Measurements from ENCODE around the gene AP2A2. TPM values are rescaled to one million over a fixed set of nuclear protein-coding genes. Genes with fewer than 3 reads are reported as not detected.
A peak's percentile ranks its signal among the peaks of the same experiment; 100 is the strongest.
"Not testable (repeated sequence)": the region's sequence is repeated elsewhere in the genome, so short reads cannot be mapped to it uniquely, and the experiment has no call there.

Gene AP2A2
- total RNA-seq, 1 experiment from 2014 or later = 55.5 TPM

DNA sequence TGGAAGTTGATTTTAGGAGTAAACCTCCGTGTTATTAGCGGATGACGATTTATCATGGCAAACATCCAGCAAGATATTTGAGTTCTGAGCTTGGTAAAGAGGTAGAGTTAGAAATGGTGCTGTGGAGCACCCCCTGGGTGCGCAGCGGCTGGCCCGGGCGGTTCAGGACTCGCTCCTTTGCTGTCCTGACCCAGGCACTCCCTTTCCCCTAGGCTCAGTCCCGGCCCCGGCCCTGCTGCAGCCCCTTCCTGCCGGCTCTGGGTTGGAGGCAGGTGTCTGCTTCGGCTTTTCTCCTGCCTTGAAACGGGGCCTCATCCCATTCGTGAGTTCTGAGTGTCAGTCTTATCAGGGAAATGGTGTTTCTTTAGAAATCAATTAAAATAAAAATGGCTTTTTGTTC, 33.4 kb downstream of the AP2A2 start:
- Histone ChIP-seq H3K79me2 (ENCODE audit: insufficient read depth, low read length) (peaks cover 54% of the 10 kb centered on the region), H3K9me3 (ENCODE audit: control insufficient read depth in 1 of 2, insufficient read depth in 1 of 2, low read depth in 1 of 2, low read length in 2 of 2) (peaks cover 0 to 4% of the 10 kb centered on the region in 2 experiments; a peak in 1 of 4 replicates), H4K20me1 (ENCODE audit: insufficient read depth) (peaks cover 6% of the 10 kb centered on the region; the same call in 1 of the 2 replicates), H2AFZ (ENCODE audit: low read depth, low read length, poor library complexity, severe bottlenecking) (no peak overlapping the region), H3K9me2 (ENCODE audit: insufficient read depth) (no peaks in the 10 kb centered on the region), H3K27me3 (ENCODE audit: insufficient read depth, low read length) (no peaks in the 10 kb centered on the region), H3K9ac (ENCODE audit: low read length) (no peak overlapping the region), H3K36me3 (ENCODE audit: control insufficient read depth in 1 of 2, insufficient read depth in 2 of 2, low read length in 2 of 2) (peaks cover 6 to 13% of the 10 kb centered on the region in 2 experiments; a peak in 3 of 4 replicates), H3K27ac (ENCODE audit: low read depth, low read length) (no peak overlapping the region), H3K4me3 (replicated peaks in 1 of 2; ENCODE audit: low read depth in 1 of 2, low read length in 2 of 2) (no peak overlapping the region), H3K4me1 (ENCODE audit: control insufficient read depth in 1 of 2, insufficient read depth in 2 of 2, low read length in 2 of 2) (no peaks in the 10 kb centered on the region), H3K4me2 (ENCODE audit: low read length) (no peak overlapping the region)
- no peak for TF ChIP-seq EGR1 (IDR thresholded peaks at IDR 0.05; ENCODE audit: low read depth)
- TF ChIP-seq ATF3 (IDR thresholded peaks at IDR 0.05) = no peak
- no peak for TF ChIP-seq EZH2phosphoT487 (IDR thresholded peaks at IDR 0.05; ENCODE audit: borderline replicate concordance)
- no peak for TF ChIP-seq TCF7L2 (IDR thresholded peaks at IDR 0.05; ENCODE audit: borderline replicate concordance, extremely low read depth, insufficient read depth, insufficient read length)
- TF ChIP-seq SP1 (IDR thresholded peaks at IDR 0.05; ENCODE audit: low read depth) = no peak
- TF ChIP-seq CBX3 (IDR thresholded peaks at IDR 0.05; ENCODE audit: low read depth) = no peak
- no peak for TF ChIP-seq ELF1 (IDR thresholded peaks at IDR 0.05; ENCODE audit: borderline replicate concordance, low read depth)
- TF ChIP-seq CTCF (IDR thresholded peaks at IDR 0.05 in 2 of 3, conservative IDR thresholded peaks at IDR 0.05 in 1 of 3; ENCODE audit: borderline replicate concordance in 1 of 3, insufficient read depth in 1 of 3, low read depth in 2 of 3, low read length in 2 of 3) = no peak
- no TSS peak for BruUV-seq (replicated peaks)
- intact Hi-C loops (cut with micrococcal nuclease) = no loop called here
- POLR2A ChIA-PET = no interaction called here
- RAD21 ChIA-PET (ENCODE audit: low non-redundant PET in 1 of 2, low total read pairs in 2 of 2, uncharacterized antibody in 2 of 2, unreplicated experiment in 2 of 2) = no interaction called here
- CTCF ChIA-PET = no interaction called here
- no peak for DNase-seq (ENCODE audit: low read depth, low spot score)
- ATAC-seq = no peak

GRCh38 chr11:959608-960007, 33.9 kb downstream of the AP2A2 start:
- Histone ChIP-seq H3K9ac (ENCODE audit: low read length) (no peak overlapping the region), H3K27ac (ENCODE audit: low read depth, low read length) (no peak overlapping the region), H4K20me1 (ENCODE audit: insufficient read depth) (peaks cover 6% of the 10 kb centered on the region; the same call in 1 of the 2 replicates), H3K4me3 (replicated peaks in 1 of 2; ENCODE audit: low read depth in 1 of 2, low read length in 2 of 2) (no peak overlapping the region), H3K79me2 (ENCODE audit: insufficient read depth, low read length) (peaks cover 48% of the 10 kb centered on the region), H3K36me3 (ENCODE audit: control insufficient read depth in 1 of 2, insufficient read depth in 2 of 2, low read length in 2 of 2) (peaks cover 6 to 15% of the 10 kb centered on the region in 2 experiments; a peak in 3 of 4 replicates), H3K9me3 (ENCODE audit: control insufficient read depth in 1 of 2, insufficient read depth in 1 of 2, low read depth in 1 of 2, low read length in 2 of 2) (peaks cover 3 to 5% of the 10 kb centered on the region in 2 experiments; a peak in 1 of 4 replicates), H3K9me2 (ENCODE audit: insufficient read depth) (no peaks in the 10 kb centered on the region), H3K4me2 (ENCODE audit: low read length) (no peak overlapping the region), H3K4me1 (ENCODE audit: control insufficient read depth in 1 of 2, insufficient read depth in 2 of 2, low read length in 2 of 2) (no peaks in the 10 kb centered on the region), H2AFZ (ENCODE audit: low read depth, low read length, poor library complexity, severe bottlenecking) (no peak overlapping the region), H3K27me3 (ENCODE audit: insufficient read depth, low read length) (no peaks in the 10 kb centered on the region)
- ATAC-seq = no peak
- POLR2A ChIA-PET = no interaction called here
- intact Hi-C loops (cut with micrococcal nuclease) = no loop called here
- CTCF ChIA-PET = no interaction called here
- TF ChIP-seq CEBPB (IDR thresholded peaks at IDR 0.05; ENCODE audit: low read depth) = no peak
- no peak for TF ChIP-seq ATF3 (IDR thresholded peaks at IDR 0.05)
- no peak for DNase-seq (ENCODE audit: low read depth, low spot score)
- RAD21 ChIA-PET (ENCODE audit: low non-redundant PET in 1 of 2, low total read pairs in 2 of 2, uncharacterized antibody in 2 of 2, unreplicated experiment in 2 of 2) = no interaction called here
- TSS peak; percentile 41 for BruUV-seq (replicated peaks)

DNA sequence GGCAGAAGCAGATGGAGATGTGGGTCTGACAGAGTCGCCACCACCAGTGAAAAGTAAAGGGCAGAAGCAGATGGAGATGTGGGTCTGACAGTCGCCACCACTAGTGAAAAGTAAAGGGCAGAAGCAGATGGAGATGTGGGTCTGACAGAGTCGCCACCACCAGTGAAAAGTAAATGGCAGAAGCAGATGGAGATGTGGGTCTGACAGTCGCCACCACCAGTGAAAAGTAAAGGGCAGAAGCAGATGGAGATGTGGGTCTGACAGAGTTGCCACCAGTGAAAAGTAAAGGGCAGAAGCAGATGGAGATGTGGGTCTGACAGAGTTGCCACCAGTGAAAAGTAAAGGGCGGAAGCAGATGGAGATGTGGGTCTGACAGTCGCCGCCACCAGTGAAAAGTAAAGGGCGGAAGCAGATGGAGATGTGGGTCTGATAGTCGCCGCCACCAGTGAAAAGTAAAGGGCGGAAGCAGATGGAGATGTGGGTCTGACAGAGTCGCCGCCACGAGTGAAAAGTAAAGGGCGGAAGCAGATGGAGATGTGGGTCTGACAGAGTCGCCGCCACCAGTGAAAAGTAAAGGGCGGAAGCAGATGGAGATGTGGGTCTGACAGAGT, 35.7 kb downstream of the AP2A2 start:
- H3K4me1 ChIP-seq (ENCODE audit: control insufficient read depth in 1 of 2, insufficient read depth in 2 of 2, low read length in 2 of 2); H2AFZ ChIP-seq (ENCODE audit: low read depth, low read length, poor library complexity, severe bottlenecking); H3K9ac ChIP-seq (ENCODE audit: low read length); H4K20me1 ChIP-seq (ENCODE audit: insufficient read depth); POLR2A ChIA-PET; H3K27me3 ChIP-seq (ENCODE audit: insufficient read depth, low read length); H3K9me2 ChIP-seq (ENCODE audit: insufficient read depth); RAD21 ChIA-PET (ENCODE audit: low non-redundant PET in 1 of 2, low total read pairs in 2 of 2, uncharacterized antibody in 2 of 2, unreplicated experiment in 2 of 2); ATAC-seq; BruUV-seq (replicated peaks); intact Hi-C loops (cut with micrococcal nuclease); H3K27ac ChIP-seq (ENCODE audit: low read depth, low read length); DNase-seq (ENCODE audit: low read depth, low spot score); CTCF ChIA-PET; H3K4me3 ChIP-seq (replicated peaks in 1 of 2; ENCODE audit: low read depth in 1 of 2, low read length in 2 of 2); H3K4me2 ChIP-seq (ENCODE audit: low read length); H3K9me3 ChIP-seq (ENCODE audit: control insufficient read depth in 1 of 2, insufficient read depth in 1 of 2, low read depth in 1 of 2, low read length in 2 of 2): not testable (repeated sequence)
- peaks cover 47% of the 10 kb centered on the region for H3K79me2 ChIP-seq (ENCODE audit: insufficient read depth, low read length)
- H3K36me3 ChIP-seq (ENCODE audit: control insufficient read depth in 1 of 2, insufficient read depth in 2 of 2, low read length in 2 of 2) = peaks cover 6 to 21% of the 10 kb centered on the region in 2 experiments; a peak in 3 of 4 replicates
